HL-60 (cell line): ENCODE data around the gene CALM1.

Experiments
- POLR2AphosphoS5 ChIP-seq: IDR thresholded peaks from 2 replicates; pipeline ENCODE4 v1.6.1; 2012; ENCODE audit warnings: low read depth
- TF ChIP-seq, protein P1 (sequence below): IDR thresholded peaks from one replicate; pipeline ENCODE4 v1.5.1; 2011; ENCODE audit warnings: low read length, control low read depth, inconsistent platforms; ENCODE audit not compliant: insufficient read depth

DNA sequence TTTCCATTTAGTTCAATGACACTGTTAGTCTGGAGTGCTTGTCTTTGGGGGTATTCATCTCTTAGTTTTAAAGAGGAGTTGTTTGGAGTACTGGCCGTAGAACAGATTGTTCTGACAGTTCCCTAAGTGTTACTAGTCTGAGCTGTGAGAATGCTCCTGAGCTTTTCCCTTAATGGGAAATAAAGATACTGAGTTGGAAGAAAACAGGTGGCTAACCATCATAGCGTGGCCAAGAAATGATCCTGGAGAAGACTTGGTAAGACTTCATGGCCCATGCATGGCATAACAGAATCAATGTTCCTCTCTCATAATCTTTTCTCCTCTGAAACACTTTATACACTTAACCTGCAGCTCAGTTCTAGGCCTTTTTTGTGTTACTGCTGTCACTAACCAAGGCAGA is 6.2 kb downstream of the CALM1 start:
- TF ChIP-seq, protein P1, sequence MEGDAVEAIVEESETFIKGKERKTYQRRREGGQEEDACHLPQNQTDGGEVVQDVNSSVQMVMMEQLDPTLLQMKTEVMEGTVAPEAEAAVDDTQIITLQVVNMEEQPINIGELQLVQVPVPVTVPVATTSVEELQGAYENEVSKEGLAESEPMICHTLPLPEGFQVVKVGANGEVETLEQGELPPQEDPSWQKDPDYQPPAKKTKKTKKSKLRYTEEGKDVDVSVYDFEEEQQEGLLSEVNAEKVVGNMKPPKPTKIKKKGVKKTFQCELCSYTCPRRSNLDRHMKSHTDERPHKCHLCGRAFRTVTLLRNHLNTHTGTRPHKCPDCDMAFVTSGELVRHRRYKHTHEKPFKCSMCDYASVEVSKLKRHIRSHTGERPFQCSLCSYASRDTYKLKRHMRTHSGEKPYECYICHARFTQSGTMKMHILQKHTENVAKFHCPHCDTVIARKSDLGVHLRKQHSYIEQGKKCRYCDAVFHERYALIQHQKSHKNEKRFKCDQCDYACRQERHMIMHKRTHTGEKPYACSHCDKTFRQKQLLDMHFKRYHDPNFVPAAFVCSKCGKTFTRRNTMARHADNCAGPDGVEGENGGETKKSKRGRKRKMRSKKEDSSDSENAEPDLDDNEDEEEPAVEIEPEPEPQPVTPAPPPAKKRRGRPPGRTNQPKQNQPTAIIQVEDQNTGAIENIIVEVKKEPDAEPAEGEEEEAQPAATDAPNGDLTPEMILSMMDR: no peak
- no peak for TF ChIP-seq POLR2AphosphoS5
